Stomach (tissue), 9 donors: ENCODE results near the gene KCTD16. TPM values are rescaled to one million over a fixed set of nuclear protein-coding genes. Genes with fewer than 3 reads are reported as not detected.

Experiments
- DNase-seq, 2 donors: peaks; one replicate each; pipeline versions ENCODE4 v3.0.0 to v3.0.0-alpha.2; 2013 to 2019
- H3K27ac ChIP-seq, 5 donors: fragments of 200-600 bp in 4 of 5; sonication (generic) in 4 of 5; one replicate each; pipeline ENCODE4 v1.5.1; 2013 to 2019; ENCODE audit warnings: mild to moderate bottlenecking in 1 of 5, moderate library complexity in 1 of 5
- H3K27me3 ChIP-seq, 3 donors: fragments of 200-600 bp; sonication (generic); one replicate each; pipeline ENCODE4 v1.5.1; 2017 to 2019; ENCODE audit warnings: mixed run types in 1 of 3
- H3K36me3 ChIP-seq, 4 donors: fragments of 200-600 bp; sonication (generic); 1 replicate in 3 of 4; 2 replicates in 1 of 4; pipeline ENCODE4 v1.5.1; 2016 to 2019
- H3K4me1 ChIP-seq, 4 donors: fragments of 200-600 bp; sonication (generic); one replicate each; pipeline ENCODE4 v1.5.1; 2016 to 2019
- H3K4me3 ChIP-seq, 4 donors: fragments of 200-600 bp; sonication (generic) in 3 of 4; one replicate each; pipeline ENCODE4 v1.5.1; 2016 to 2019; ENCODE audit warnings: mild to moderate bottlenecking in 1 of 4
- H3K9me3 ChIP-seq, 4 donors: fragments of 200-600 bp; sonication (generic); one replicate each; pipeline ENCODE4 v1.5.1; 2016 to 2019
- CTCF ChIP-seq, 7 experiments: fragments of 450-650 bp in 4 of 7; fragments of 200-600 bp in 3 of 7; sonication (generic) in 3 of 7; IDR thresholded peaks; one replicate each; pipeline ENCODE4 v1.5.1; 2016 to 2019; ENCODE audit warnings: antibody characterized with exemption in 7 of 7, control low read depth in 2 of 7, mild to moderate bottlenecking in 1 of 7
- EP300 ChIP-seq: sonication (generic); formaldehyde crosslinking; IDR thresholded peaks from one replicate; pipeline ENCODE4 v1.6.1; 2017; ENCODE audit warnings: antibody characterized with exemption
- POLR2A ChIP-seq, 4 donors: fragments of 450-650 bp; IDR thresholded peaks; one replicate each; pipeline ENCODE4 v1.6.1; 2016; ENCODE audit warnings: antibody characterized with exemption in 4 of 4, control low read depth in 2 of 4, mild to moderate bottlenecking in 1 of 4, moderate library complexity in 1 of 4
- POLR2AphosphoS5 ChIP-seq, 3 donors: sonication (generic); formaldehyde crosslinking; IDR thresholded peaks; one replicate each; pipeline ENCODE4 v1.6.1; 2016; ENCODE audit warnings: antibody characterized with exemption in 3 of 3
- WGBS, 5 donors: extraction: QIAGEN DNeasy Blood & Tissue Kit in 3 of 5; methylation state at CpG; one replicate each; pipeline versions ENCODE4 v1.1.5 to v1.1.7; 2013 to 2018; 5-methylcytosine and 5-hydroxymethylcytosine counted together
- intact Hi-C: fragments of 100-400 bp; cut with DNase I; formaldehyde crosslinking; loops from one replicate; pipeline ENCODE4 v1.15.1; 2023; ENCODE audit warnings: low total_unique reads
- polyA plus RNA-seq, 3 donors: library from polyadenylated mRNA; stranded (reverse); fragments of 200-250 nt; gene quantifications; one replicate each; pipeline ENCODE4 v1.2.3, GENCODE V29; 2013
- total RNA-seq, 5 donors: library from RNA; depleted of rRNA; stranded (reverse); fragments of >200 nt; gene quantifications; one replicate each; pipeline versions ENCODE4 v1.1.0 to v1.2.3, GENCODE V29; 2014 to 2016
- donor health status: healthy with polysubstance abuse.
- donor health status: Bipolar disorder and iron deficiency.
- donor health status: healthy.

The KCTD16 gene
- total and polyA plus RNA-seq, 8 donors, result under 0.01 to 1.8 (median under 0.01) TPM; not detected in 4

DNA sequence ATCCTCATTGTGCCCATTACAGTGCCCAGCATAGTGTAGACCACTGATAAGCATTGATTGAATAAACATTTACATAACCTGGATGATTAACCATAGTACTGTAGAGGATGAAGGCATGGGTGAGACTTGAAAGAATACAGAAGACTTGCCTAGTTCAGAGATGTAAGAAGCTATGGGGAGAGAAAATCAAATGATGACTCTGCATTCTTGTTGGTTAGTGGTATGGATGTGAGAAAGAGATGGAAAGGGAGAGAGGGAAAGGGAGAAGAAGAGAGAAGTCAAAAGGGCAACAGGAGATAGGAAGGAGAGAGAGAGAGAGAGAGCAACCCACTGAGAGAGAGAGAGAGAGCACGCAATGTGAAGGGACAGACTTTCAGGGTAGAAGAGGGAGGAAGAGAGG lies 27.0 kb upstream of the KCTD16 start:
- no peak overlapping the region for H3K4me3 ChIP-seq
- TF ChIP-seq CTCF (IDR thresholded peaks at IDR 0.05), result no peak
- no peak for TF ChIP-seq POLR2AphosphoS5 (IDR thresholded peaks at IDR 0.05)
- no peak for TF ChIP-seq POLR2A (IDR thresholded peaks at IDR 0.05)
- TF ChIP-seq EP300, result no peak
- intact Hi-C loops, result no loop called here
- peaks cover 0 to 16% (median 7%) of the 10 kb centered on the region in 4 donors for H3K4me1 ChIP-seq
- DNase-seq, result no peak
- no peak overlapping the region for H3K27ac ChIP-seq
- no peaks in the 10 kb centered on the region for H3K36me3 ChIP-seq
- H3K27me3 ChIP-seq, result no peaks in the 10 kb centered on the region
- WGBS, 5 donors, result 90 to 100% (median 95%) methylated on average over 1 of the region's 1 CpG
- no peaks in the 10 kb centered on the region for H3K9me3 ChIP-seq

GRCh38 chr5:144144956-144145751 lies 25.5 kb upstream of the KCTD16 start:
- Histone ChIP-seq H3K27ac (no peak overlapping the region), H3K4me1 (peaks cover 0 to 16% (median 7%) of the 10 kb centered on the region in 4 donors), H3K4me3 (no peak overlapping the region), H3K9me3 (no peaks in the 10 kb centered on the region), H3K36me3 (no peaks in the 10 kb centered on the region), H3K27me3 (no peaks in the 10 kb centered on the region)
- WGBS, 5 donors, result 16 to 32% (median 31%) methylated on average over 4 of the region's 4 CpGs
- intact Hi-C loops, result no loop called here
- peak in 1 of 2 donors; percentile 55 for DNase-seq
- no peak for TF ChIP-seq EP300
- no peak for TF ChIP-seq CTCF (IDR thresholded peaks at IDR 0.05)
- TF ChIP-seq POLR2AphosphoS5 (IDR thresholded peaks at IDR 0.05), result no peak
- TF ChIP-seq POLR2A (IDR thresholded peaks at IDR 0.05), result no peak

GRCh38 chr5:144151026-144151425 lies 19.6 kb upstream of the KCTD16 start:
- Histone ChIP-seq H3K4me1 (peaks cover 0 to under 1% (median 0%) of the 10 kb centered on the region in 4 donors), H3K9me3 (no peaks in the 10 kb centered on the region), H3K36me3 (no peaks in the 10 kb centered on the region), H3K4me3 (no peak overlapping the region), H3K27me3 (no peaks in the 10 kb centered on the region), H3K27ac (no peak overlapping the region)
- TF ChIP-seq CTCF (IDR thresholded peaks at IDR 0.05) (no peak), POLR2A (IDR thresholded peaks at IDR 0.05) (no peak), EP300 (no peak), POLR2AphosphoS5 (IDR thresholded peaks at IDR 0.05) (no peak)
- 85 to 92% (median 90%) methylated on average over 3 of the region's 3 CpGs for WGBS, 5 donors
- no peak for DNase-seq
- intact Hi-C loops, result no loop called here

DNA sequence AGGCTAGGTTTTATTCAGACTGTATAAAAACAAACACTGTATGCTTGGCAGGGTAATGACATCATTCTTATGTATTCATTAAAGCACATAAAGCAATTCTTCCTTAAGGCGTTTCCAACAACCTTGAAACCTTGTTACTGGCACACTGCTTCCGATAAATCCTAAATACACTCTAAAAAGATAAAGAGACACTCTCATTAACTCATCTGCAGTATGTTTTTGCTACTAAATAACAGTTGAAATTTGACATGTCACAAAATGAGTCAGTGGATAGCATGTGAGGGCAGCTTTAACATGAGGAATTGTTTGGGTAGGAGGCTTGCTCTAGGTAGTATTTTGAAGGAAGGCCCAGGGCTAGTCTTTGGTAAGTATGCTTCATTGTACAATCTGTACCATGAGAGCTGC lies 13.9 kb upstream of the KCTD16 start:
- TF ChIP-seq POLR2A (IDR thresholded peaks at IDR 0.05), result no peak
- H3K9me3 ChIP-seq, result no peaks in the 10 kb centered on the region
- no peak overlapping the region for H3K4me3 ChIP-seq
- H3K27ac ChIP-seq, result peak overlapping the region in 3 of 5 donors; percentile 9 to 44 (median 14)
- 25 to 63% (median 47%) methylated on average over 2 of the region's 2 CpGs for WGBS, 5 donors
- DNase-seq, result peak in 1 of 2 donors; percentile 49
- no peaks in the 10 kb centered on the region for H3K4me1 ChIP-seq
- H3K27me3 ChIP-seq, result no peaks in the 10 kb centered on the region
- intact Hi-C loops, result no loop called here
- H3K36me3 ChIP-seq, result peaks cover 13 to 43% (median 26%) of the 10 kb centered on the region in 4 donors

DNA sequence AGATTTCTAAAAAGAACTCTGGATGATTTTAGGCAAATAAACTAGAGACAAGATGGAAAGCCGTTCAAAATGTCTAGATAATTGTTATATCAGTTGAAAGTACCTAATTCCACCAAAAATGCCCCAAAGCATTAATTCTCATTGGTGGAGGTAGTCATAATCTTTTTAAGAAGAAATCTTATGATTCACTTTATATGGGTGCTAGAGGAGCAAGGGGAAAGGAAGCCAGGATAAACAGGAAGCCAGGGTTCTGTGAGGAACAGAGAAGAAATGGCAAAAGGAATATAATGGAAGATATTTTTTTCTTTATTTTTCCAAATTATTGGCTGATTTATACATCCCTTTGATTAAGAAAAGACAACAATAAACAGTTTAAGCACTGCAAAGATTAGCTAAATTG lies 8.0 kb upstream of the KCTD16 start:
- no peaks in the 10 kb centered on the region for H3K27me3 ChIP-seq
- no peak overlapping the region for H3K4me3 ChIP-seq
- TF ChIP-seq POLR2A (IDR thresholded peaks at IDR 0.05) (no peak), CTCF (IDR thresholded peaks at IDR 0.05) (no peak), EP300 (no peak), POLR2AphosphoS5 (IDR thresholded peaks at IDR 0.05) (no peak)
- H3K4me1 ChIP-seq, result peaks cover 0 to 13% (median 6%) of the 10 kb centered on the region in 4 donors
- H3K9me3 ChIP-seq, result no peaks in the 10 kb centered on the region
- peaks cover 38 to 94% (median 77%) of the 10 kb centered on the region in 4 donors for H3K36me3 ChIP-seq
- H3K27ac ChIP-seq, result no peak overlapping the region
- DNase-seq, result no peak
- 86 to 96% (median 90%) methylated on average over 1 of the region's 1 CpG for WGBS, 5 donors
- intact Hi-C loops, result no loop called here
